ENCODE results near the gene HTR3C.
A peak's percentile ranks its signal among the peaks of the same experiment; 100 is the strongest.

Gene HTR3C

DNA sequence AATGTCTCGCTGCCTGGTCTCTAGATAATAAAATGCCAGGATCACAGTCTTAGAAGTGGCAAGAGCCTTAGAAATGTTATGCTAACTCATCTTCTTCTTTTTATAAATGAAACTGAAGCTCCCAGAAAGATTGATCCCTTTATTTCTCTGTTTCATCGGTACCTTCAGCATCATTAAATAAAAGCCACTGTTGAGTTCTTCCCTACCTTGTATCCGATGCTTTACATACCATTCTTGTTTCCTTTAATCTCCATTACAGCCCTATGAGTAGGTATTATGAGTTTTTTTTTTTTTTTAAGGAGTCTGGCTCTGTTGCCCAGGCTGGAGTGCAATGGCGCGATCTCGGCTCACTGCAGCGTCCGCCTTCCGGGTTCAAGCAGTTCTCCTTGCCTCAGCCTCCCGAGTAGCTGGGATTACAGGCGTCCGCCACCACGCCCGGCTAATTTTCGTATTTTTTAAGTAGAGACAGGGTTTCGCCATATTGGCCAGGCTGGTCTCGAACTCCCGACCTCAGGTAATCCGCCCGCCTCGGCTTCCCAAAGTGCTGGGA is 34.3 kb upstream of the HTR3C start:
- no peak for TF ChIP-seq GATA3 (IDR thresholded peaks at IDR 0.05; ENCODE audit: low read depth, low read length)
- no peak for TF ChIP-seq GATA2 (IDR thresholded peaks at IDR 0.05; ENCODE audit: low read depth, low read length)

- no peak for TF ChIP-seq GATA3 (IDR thresholded peaks at IDR 0.05; ENCODE audit: low read depth, low read length)
- TF ChIP-seq GATA2 (IDR thresholded peaks at IDR 0.05; ENCODE audit: low read depth, low read length): no peak
Observed at GRCh38 chr3:184022323-184022722, 30.5 kb upstream of the HTR3C start.

DNA sequence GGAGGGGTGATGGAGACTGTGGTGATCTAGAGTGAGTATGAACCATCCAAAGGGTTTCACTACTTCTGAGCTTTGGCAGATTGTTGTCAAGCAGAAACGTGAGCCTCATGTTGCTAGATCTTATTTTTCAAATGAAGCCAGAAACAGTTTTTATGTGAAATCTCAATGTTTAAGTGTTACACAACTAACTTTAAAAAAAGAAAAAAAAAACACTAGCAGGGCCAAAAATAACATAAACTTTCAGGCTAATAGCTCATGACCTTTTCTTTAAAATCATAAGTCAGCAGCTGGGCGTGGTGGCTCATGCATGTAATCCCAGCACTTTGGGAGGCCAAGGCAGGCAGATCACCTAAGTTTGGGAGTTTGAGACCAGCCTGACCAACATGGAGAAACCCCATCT is 23.4 kb upstream of the HTR3C start:
- TF ChIP-seq GATA3 (IDR thresholded peaks at IDR 0.05; ENCODE audit: low read depth, low read length): no peak

- TF ChIP-seq GATA3 (IDR thresholded peaks at IDR 0.05; ENCODE audit: low read depth, low read length) (no peak), GATA2 (IDR thresholded peaks at IDR 0.05; ENCODE audit: low read depth, low read length) (no peak)
Observed at GRCh38 chr3:184030536-184030935, 22.3 kb upstream of the HTR3C start.

DNA sequence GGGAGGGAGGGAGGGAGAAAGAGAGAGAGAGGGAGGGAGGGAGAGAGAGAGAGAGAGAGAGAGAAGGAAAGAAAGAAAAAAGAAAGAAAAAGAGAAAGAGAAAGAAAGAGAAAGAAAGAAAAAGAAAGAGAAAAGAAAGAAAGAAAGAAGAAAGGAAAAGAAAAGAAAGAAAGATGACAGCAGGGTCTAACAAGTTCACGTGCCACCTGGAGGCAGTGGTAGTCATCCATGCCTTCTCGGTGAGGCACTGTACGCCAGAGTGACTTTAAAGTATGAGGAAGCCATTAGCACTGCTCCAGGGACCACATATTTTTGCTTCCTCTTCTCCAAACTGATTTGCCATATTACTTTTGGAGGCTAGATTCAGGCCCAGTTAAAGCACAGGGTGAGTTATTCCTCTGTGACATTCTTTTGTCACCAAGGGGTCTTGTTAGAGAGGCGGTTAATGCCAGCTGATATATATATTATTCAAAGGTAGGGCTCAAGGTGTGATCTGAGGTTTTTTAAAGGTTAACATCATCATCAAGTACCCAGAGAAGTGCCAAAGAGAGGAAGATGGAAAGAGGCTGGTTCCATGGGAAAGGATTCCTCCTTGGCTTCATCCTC is 21.6 kb upstream of the HTR3C start, which contains the start of gene HTR3D:
Gene HTR3D (plus strand): TSS at position 556 of the 606 bp plus-strand sequence. CDS start 0 bp downstream, at position 556.
- TF ChIP-seq GATA3 (IDR thresholded peaks at IDR 0.05; ENCODE audit: low read depth, low read length) (no peak), GATA2 (IDR thresholded peaks at IDR 0.05; ENCODE audit: low read depth, low read length) (no peak)

DNA sequence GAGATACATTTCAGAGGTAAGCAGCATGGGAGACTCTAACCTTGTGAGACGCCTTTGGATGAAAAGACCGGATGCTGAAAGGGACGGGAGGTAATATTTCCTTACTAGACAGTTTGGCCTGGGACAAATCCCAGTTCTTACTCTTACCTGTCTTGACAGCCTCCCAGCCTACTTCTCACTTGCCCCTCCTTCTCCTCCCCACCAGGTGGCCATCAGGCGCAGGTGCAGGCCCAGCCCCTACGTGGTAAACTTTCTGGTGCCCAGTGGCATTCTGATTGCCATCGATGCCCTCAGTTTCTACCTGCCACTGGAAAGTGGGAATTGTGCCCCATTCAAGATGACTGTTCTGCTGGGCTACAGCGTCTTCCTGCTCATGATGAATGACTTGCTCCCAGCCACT is 15.0 kb upstream of the HTR3C start:
- no peak for TF ChIP-seq GATA3 (IDR thresholded peaks at IDR 0.05; ENCODE audit: low read depth, low read length)
- no peak for TF ChIP-seq GATA2 (IDR thresholded peaks at IDR 0.05; ENCODE audit: low read depth, low read length)

DNA sequence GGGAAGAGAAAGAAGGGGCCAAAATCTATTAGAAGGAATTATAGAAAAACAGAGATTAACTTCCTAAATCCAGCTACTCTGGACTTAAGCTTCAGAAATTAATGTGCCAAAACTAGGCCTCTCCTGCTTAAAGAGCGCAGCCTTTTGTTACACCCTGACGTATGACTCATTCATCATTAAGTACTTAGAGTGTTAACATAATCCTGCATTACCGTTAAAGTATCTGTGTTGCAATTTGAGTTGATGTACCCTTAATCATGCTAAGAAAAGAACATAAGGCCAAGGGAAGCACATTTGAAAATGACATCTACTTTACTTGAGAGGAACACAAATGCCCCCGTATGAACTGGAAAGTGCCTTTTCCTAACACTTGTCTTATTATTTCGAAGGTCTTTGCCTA is 13.4 kb upstream of the HTR3C start:
- no peak for TF ChIP-seq GATA3 (IDR thresholded peaks at IDR 0.05; ENCODE audit: low read depth, low read length)
- no peak for TF ChIP-seq GATA2 (IDR thresholded peaks at IDR 0.05; ENCODE audit: low read depth, low read length)

- TF ChIP-seq GATA2 (IDR thresholded peaks at IDR 0.05; ENCODE audit: low read depth, low read length): no peak
- no peak for TF ChIP-seq GATA3 (IDR thresholded peaks at IDR 0.05; ENCODE audit: low read depth, low read length)
Observed at GRCh38 chr3:184040010-184040409, 12.8 kb upstream of the HTR3C start.

DNA sequence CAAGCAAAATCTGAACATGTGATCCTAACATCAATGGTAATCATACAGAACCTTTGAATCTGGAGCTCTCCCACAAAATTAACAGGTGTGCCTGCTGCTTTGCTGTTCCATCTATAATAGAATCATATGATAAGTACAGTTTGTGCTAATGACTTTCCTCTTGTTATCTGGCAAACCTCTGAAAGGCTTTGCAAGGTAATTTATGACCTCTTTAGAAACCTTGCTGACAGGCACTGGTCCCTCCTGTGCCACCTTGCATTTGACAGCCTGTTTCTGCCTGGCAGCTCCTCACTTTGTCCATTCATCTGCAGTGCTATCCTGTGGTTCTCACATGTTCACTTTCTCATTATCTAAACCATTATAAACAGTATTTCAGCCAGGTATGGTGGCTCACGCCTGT is 10.2 kb upstream of the HTR3C start:
- no peak for TF ChIP-seq GATA3 (IDR thresholded peaks at IDR 0.05; ENCODE audit: low read depth, low read length)
- 0 out of 2 replicates have a peak, but pooled peaks have one; percentile 14 for TF ChIP-seq GATA2 (IDR thresholded peaks at IDR 0.05; ENCODE audit: low read depth, low read length)

DNA sequence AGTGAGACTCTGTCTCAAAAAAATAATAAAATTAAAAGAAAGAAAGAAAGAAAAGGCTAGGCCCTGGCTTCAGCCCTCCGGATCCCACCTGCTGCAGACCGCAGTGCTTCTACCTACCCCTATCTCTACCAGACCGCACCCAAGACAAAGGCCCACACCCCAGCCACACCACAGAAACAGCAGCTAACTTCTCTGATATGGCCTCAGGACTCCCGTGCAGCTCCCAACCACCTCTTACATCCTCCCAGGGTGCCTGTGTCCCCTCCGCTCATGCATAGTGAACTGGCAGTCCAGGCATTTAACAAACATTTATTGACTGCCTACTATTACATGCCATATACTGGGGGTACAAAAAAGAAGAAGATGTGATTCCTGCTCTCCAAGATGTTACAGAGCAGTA is 6.9 kb upstream of the HTR3C start:
- TF ChIP-seq GATA3 (IDR thresholded peaks at IDR 0.05; ENCODE audit: low read depth, low read length) (no peak), GATA2 (IDR thresholded peaks at IDR 0.05; ENCODE audit: low read depth, low read length) (no peak)

- no peak for TF ChIP-seq GATA2 (IDR thresholded peaks at IDR 0.05; ENCODE audit: low read depth, low read length)
- no peak for TF ChIP-seq GATA3 (IDR thresholded peaks at IDR 0.05; ENCODE audit: low read depth, low read length)
Observed at GRCh38 chr3:184050217-184050847, 2.5 kb upstream of the HTR3C start.

- TF ChIP-seq GATA2 (IDR thresholded peaks at IDR 0.05; ENCODE audit: low read depth, low read length) (no peak), GATA3 (IDR thresholded peaks at IDR 0.05; ENCODE audit: low read depth, low read length) (no peak)
Observed at GRCh38 chr3:184058029-184058428, 5.2 kb downstream of the HTR3C start.

- no peak for TF ChIP-seq GATA2 (IDR thresholded peaks at IDR 0.05; ENCODE audit: low read depth, low read length)
- TF ChIP-seq GATA3 (IDR thresholded peaks at IDR 0.05; ENCODE audit: low read depth, low read length): no peak
Observed at GRCh38 chr3:184059424-184059823, 6.6 kb downstream of the HTR3C start.

DNA sequence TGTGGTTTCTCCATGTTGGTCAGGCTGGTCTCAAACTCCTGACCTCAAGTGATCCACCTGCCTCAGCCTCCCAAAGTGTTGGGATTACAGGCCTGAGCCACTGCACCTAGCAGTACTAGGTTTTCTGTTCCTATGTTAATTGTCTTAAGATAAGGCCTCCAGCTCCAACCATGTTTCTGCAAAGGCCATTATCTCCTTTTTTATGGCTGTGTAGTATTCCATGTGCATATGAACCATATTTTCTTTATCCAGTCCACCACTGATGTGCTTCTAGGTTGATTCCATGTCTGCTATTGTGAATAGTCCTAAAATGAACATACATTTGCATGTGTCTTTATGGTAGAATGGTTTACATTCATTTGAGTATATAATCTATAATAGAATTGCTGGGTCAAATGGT is 9.8 kb downstream of the HTR3C start:
- TF ChIP-seq GATA3 (IDR thresholded peaks at IDR 0.05; ENCODE audit: low read depth, low read length) (no peak), GATA2 (IDR thresholded peaks at IDR 0.05; ENCODE audit: low read depth, low read length) (no peak)

- no peak for TF ChIP-seq GATA3 (IDR thresholded peaks at IDR 0.05; ENCODE audit: low read depth, low read length)
- TF ChIP-seq GATA2 (IDR thresholded peaks at IDR 0.05; ENCODE audit: low read depth, low read length): no peak
Observed at GRCh38 chr3:184066211-184066610, 13.4 kb downstream of the HTR3C start.

All from SH-SY5Y (cell line).